Tibial nerve (tissue), 4 donors: ENCODE results near the gene COMP. TPM values are rescaled to one million over a fixed set of nuclear protein-coding genes. Genes with fewer than 3 reads are reported as not detected.

Experiments used
- DNase-seq, 2 donors: peaks; one replicate each; pipeline ENCODE4 v3.0.0-alpha.2; 2019; ENCODE audit warnings: low spot score in 2 of 2
- H3K27ac ChIP-seq, 4 donors: fragments of 200-600 bp; sonication (generic) in 3 of 4; one replicate each; pipeline ENCODE4 v1.5.1; 2017 to 2019; ENCODE audit warnings: mild to moderate bottlenecking in 1 of 4
- H3K27me3 ChIP-seq, 2 donors: fragments of 200-600 bp; sonication (generic) in 1 of 2; one replicate each; pipeline versions ENCODE4 v1.5.1 to v1.6.0; 2017 to 2019
- H3K36me3 ChIP-seq, 3 donors: fragments of 200-600 bp; sonication (generic); one replicate each; pipeline ENCODE4 v1.5.1; 2018 to 2019
- H3K4me1 ChIP-seq, 4 donors: fragments of 200-600 bp; sonication (generic) in 3 of 4; one replicate each; pipeline ENCODE4 v1.5.1; 2017 to 2019
- H3K4me3 ChIP-seq, 4 donors: fragments of 200-600 bp; sonication (generic) in 3 of 4; one replicate each; pipeline ENCODE4 v1.5.1; 2017 to 2019; ENCODE audit warnings: mild to moderate bottlenecking in 1 of 4, moderate library complexity in 1 of 4
- H3K9me3 ChIP-seq, 4 donors: fragments of 200-600 bp; sonication (generic) in 3 of 4; one replicate each; pipeline ENCODE4 v1.5.1; 2017 to 2019
- EP300 ChIP-seq, 2 donors: sonication (generic); formaldehyde crosslinking; IDR thresholded peaks; one replicate each; pipeline ENCODE4 v1.6.1; 2017; ENCODE audit warnings: antibody characterized with exemption in 2 of 2, mild to moderate bottlenecking in 1 of 2
- POLR2A ChIP-seq, 2 donors: fragments of 450-650 bp; IDR thresholded peaks; one replicate each; pipeline ENCODE4 v1.6.1; 2017; ENCODE audit warnings: antibody characterized with exemption in 2 of 2, mild to moderate bottlenecking in 2 of 2, moderate library complexity in 2 of 2
- WGBS, 2 donors: methylation state at CpG; one replicate each; pipeline ENCODE4 v1.1.5; 2018; 5-methylcytosine and 5-hydroxymethylcytosine counted together
- total RNA-seq, 4 donors: library from RNA; depleted of rRNA; stranded (reverse); fragments of >200 nt; gene quantifications; one replicate each; pipeline ENCODE4 v1.1.0, GENCODE V29; 2016
- TF ChIP-seq, protein P1 (sequence below), 5 experiments: fragments of 200-600 bp in 3 of 5; fragments of 450-650 bp in 2 of 5; sonication (generic) in 3 of 5; IDR thresholded peaks; one replicate each; pipeline ENCODE4 v1.5.1; 2016 to 2019; ENCODE audit warnings: antibody characterized with exemption in 5 of 5, mild to moderate bottlenecking in 3 of 5, moderate library complexity in 2 of 5

Gene COMP
- total RNA-seq, 4 donors from 2014 or later, result 14.0 to 117 (median 25.3) TPM

DNA sequence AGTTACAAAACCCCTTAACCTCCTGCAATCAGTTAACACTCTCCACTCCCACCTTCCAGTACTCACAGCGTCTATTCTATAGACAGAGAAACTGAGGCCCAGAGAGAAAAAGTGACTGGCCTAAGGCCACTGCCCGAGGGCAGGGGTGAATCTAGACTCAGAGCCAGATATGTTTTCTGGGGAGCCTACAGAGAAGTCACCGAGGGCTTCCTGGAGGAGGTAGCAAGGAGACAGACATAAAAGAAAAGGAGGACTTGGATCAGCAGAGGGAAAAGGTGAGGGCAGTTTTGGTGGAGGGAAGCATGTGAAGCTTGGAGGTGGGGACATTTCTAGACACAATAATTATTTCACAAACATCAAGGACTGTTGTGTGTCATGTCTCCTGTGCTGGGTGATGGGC is 1.6 kb upstream of the COMP start:
- Histone ChIP-seq H3K27ac (no peak overlapping the region), H3K4me1 (peaks cover 0 to 44% (median 31%) of the 10 kb centered on the region in 4 donors), H3K9me3 (no peaks in the 10 kb centered on the region), H3K27me3 (peaks cover 0 to 90% of the 10 kb centered on the region in 2 donors), H3K36me3 (no peaks in the 10 kb centered on the region), H3K4me3 (no peak overlapping the region)
- no peak for DNase-seq
- TF ChIP-seq POLR2A (IDR thresholded peaks at IDR 0.05), result no peak
- TF ChIP-seq EP300 (IDR thresholded peaks at IDR 0.05), result no peak
- TF ChIP-seq, protein P1, sequence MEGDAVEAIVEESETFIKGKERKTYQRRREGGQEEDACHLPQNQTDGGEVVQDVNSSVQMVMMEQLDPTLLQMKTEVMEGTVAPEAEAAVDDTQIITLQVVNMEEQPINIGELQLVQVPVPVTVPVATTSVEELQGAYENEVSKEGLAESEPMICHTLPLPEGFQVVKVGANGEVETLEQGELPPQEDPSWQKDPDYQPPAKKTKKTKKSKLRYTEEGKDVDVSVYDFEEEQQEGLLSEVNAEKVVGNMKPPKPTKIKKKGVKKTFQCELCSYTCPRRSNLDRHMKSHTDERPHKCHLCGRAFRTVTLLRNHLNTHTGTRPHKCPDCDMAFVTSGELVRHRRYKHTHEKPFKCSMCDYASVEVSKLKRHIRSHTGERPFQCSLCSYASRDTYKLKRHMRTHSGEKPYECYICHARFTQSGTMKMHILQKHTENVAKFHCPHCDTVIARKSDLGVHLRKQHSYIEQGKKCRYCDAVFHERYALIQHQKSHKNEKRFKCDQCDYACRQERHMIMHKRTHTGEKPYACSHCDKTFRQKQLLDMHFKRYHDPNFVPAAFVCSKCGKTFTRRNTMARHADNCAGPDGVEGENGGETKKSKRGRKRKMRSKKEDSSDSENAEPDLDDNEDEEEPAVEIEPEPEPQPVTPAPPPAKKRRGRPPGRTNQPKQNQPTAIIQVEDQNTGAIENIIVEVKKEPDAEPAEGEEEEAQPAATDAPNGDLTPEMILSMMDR (IDR thresholded peaks at IDR 0.05), result no peak
- 79 to 83% methylated on average over 3 of the region's 3 CpGs for WGBS, 2 donors

DNA sequence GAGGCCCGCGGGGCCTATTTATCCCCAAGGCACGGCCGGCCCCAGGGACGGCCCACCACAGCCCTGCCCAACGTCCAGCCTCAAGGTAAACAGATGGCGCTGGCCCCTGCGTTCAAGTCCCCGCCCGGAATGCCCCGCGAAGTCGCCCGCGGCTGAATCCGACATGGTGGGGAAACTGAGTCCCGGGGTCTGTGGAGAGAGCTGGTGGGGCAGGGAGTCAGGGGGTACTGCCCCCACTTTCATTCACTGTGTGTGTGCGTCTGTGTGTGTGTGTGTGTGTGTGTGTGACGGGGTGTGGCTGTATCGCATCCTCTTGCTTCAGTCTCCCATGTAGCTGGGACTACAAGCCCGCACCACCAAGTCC is 192 bp upstream of the COMP start:
- 27 to 47% methylated on average over 9 to 21 of the region's 21 CpGs for WGBS, 2 donors
- no peaks in the 10 kb centered on the region for H3K36me3 ChIP-seq
- TF ChIP-seq EP300 (IDR thresholded peaks at IDR 0.05) (no peak), POLR2A (IDR thresholded peaks at IDR 0.05) (no peak)
- TF ChIP-seq, protein P1 (IDR thresholded peaks at IDR 0.05), result no peak
- no peak overlapping the region for H3K27ac ChIP-seq
- peaks cover 0 to 49% (median 31%) of the 10 kb centered on the region in 4 donors for H3K4me1 ChIP-seq
- H3K27me3 ChIP-seq, result peaks cover 3 to 96% of the 10 kb centered on the region in 2 donors
- no peaks in the 10 kb centered on the region for H3K9me3 ChIP-seq
- no peak for DNase-seq
- peak overlapping the region in 1 of 4 donors; percentile 39 for H3K4me3 ChIP-seq

DNA sequence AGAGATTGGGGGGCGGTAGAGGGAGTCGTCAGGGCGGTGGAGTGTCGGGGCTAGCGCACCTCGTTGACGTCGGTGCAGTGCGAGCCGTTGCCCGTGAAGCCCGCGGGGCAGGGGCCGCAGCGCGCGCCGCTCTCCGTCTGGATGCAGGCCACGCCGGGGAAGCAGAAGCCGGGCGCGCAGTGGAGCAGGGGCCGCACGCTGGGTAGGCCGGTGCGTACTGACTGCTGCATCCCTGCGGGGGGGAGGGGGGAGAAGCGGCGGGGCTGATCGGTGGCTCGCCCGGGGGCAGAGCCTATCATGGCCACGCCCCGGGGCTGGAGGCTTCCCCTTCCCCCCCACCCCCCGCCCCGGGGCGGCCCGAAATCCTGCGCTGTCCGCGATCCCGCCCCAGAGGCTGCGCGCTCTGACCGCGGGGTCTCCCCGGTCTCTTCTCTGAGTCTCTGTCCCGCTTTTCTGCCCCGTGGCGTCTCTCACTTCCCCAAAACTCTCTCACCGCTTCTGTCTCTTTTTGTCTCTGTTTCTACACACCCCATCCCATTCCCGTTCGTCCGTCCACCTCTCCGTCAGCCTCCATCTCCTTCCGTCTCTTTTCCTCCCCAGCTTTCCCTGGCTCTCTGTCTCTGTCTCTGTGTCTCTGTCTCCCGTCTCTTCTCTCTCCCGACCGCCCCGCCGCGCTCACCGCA is 1.1 kb downstream of the COMP start:
- H3K4me1 ChIP-seq, result peaks cover 0 to 54% (median 31%) of the 10 kb centered on the region in 4 donors
- H3K9me3 ChIP-seq, result no peaks in the 10 kb centered on the region
- peaks cover 3 to 96% of the 10 kb centered on the region in 2 donors for H3K27me3 ChIP-seq
- peak overlapping the region in 3 of 4 donors; percentile 9 to 39 (median 28) for H3K4me3 ChIP-seq
- 1 to 2% methylated on average over 38 to 48 of the region's 65 CpGs for WGBS, 2 donors
- DNase-seq, result no peak
- no peaks in the 10 kb centered on the region for H3K36me3 ChIP-seq
- no peak overlapping the region for H3K27ac ChIP-seq
- TF ChIP-seq, protein P1 (IDR thresholded peaks at IDR 0.05), result no peak
- TF ChIP-seq POLR2A (IDR thresholded peaks at IDR 0.05), result no peak
- TF ChIP-seq EP300 (IDR thresholded peaks at IDR 0.05), result no peak

DNA sequence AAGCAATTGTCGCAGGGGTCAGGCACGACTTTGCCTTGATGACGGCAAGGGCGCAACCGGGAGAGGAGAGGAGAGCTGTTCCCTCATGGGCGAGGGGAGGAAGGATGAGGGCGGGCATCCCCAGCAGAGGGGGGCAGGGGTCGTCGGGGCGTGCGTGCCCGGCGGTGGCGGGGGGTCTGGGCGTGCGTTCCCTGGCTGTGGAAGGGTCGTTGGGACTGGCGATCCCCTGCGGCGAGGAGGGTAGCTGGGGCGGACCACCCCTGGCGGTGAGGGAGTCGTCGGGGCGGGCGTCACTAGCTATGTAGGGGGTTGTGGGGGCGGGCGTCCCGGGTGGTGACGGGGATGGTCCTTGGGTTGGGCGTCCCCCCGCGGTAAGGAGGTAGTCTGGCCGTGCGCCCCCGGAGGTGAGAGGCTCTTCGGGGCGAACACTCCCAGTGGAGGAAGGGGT is 1.7 kb downstream of the COMP start:
- TF ChIP-seq EP300 (IDR thresholded peaks at IDR 0.05), result no peak
- no peak for TF ChIP-seq POLR2A (IDR thresholded peaks at IDR 0.05)
- TF ChIP-seq, protein P1 (IDR thresholded peaks at IDR 0.05), result no peak
- no peaks in the 10 kb centered on the region for H3K9me3 ChIP-seq
- H3K4me1 ChIP-seq, result peaks cover 0 to 57% (median 32%) of the 10 kb centered on the region in 4 donors
- H3K27me3 ChIP-seq, result peaks cover 3 to 98% of the 10 kb centered on the region in 2 donors
- WGBS, 2 donors, result 3 to 4% methylated on average over 22 to 31 of the region's 38 CpGs
- peak overlapping the region in 2 of 4 donors; percentile 28 to 39 for H3K4me3 ChIP-seq
- H3K27ac ChIP-seq, result no peak overlapping the region
- no peaks in the 10 kb centered on the region for H3K36me3 ChIP-seq
- DNase-seq, result no peak
